Right renal cortex interstitium (tissue), 3 donors: Measurements from ENCODE around the gene NTRK2. TPM values are rescaled to one million over a fixed set of nuclear protein-coding genes. Genes with fewer than 3 reads are reported as not detected.
"Not testable (repeated sequence)": the region's sequence is repeated elsewhere in the genome, so short reads cannot be mapped to it uniquely, and the experiment has no call there.

ENCODE experiments used
- DNase-seq, 3 donors: peaks; one replicate each; pipeline ENCODE4 v3.0.0-alpha.2; 2013; ENCODE audit warnings: low read depth in 3 of 3, low spot score in 2 of 3
- polyA plus RNA-seq, 3 donors: library from polyadenylated mRNA; unstranded; fragments of 120-200 nt; gene quantifications; one replicate each; pipeline ENCODE4 v1.2.1, GENCODE V29; 2013; ENCODE audit not compliant: insufficient read length in 3 of 3

NTRK2 gene
- polyA plus RNA-seq, 3 donors = 99.5 to 132 (median 111) TPM

DNA sequence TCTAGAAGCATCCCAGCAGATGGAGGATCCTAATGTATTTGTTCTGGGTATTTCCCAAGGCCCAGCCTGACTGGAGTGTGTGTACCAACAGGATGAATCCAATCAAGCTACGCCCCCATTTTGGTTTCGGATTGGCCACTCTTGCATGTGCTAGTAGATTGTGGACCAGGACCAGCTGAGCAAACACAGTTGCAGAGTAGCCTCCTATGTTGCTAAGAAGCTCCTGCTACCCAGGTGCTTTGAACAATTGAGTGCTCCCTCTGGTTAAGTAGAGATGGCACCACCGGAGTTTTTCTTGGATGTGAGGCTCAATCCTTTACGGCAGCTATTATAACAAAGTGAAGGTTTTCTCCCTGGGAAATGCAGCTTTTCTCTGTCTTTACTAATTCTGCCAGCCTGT is 204.5 kb downstream of the NTRK2 start:
- no peak for DNase-seq

DNA sequence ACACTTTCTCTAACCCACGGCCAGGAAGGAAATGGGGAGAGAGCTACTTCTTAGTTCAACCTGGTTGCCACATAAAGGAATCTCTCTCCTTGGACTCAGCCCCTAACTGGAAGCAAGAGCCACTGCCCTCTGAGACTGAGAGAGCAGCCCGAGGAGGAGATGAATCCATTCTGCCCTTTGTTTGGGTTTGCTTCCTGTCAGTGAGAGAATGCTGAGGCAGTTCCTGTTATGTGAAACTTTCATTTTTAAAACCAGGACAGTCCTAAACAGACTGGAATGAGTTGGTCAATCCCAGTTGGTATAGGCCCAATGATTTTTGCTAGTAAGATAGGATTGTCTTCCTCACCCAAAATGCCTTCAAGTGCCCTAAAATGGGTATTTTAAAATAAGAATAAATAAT is 205.1 kb downstream of the NTRK2 start:
- no peak for DNase-seq

DNA sequence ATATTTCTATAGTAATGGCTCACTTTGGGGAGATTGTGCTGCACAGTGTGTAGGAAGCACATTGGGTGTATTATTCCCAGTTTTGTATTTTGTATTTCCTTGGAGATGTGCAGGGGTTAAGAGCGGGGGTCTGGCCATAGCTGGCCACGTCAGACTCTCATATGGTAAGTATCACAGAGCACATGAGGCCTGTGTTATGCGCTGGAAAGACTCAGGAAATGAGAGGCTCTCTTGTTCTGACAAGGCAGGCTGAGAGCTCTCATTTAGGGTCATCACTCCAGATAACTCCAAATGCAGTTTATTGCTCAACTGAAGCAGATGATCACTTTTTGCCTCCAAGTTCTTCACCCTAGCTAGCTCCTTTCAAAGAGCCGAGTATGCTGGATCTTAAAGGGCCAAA is 205.7 kb downstream of the NTRK2 start:
- DNase-seq = peak in 1 of 3 donors; percentile 21

DNA sequence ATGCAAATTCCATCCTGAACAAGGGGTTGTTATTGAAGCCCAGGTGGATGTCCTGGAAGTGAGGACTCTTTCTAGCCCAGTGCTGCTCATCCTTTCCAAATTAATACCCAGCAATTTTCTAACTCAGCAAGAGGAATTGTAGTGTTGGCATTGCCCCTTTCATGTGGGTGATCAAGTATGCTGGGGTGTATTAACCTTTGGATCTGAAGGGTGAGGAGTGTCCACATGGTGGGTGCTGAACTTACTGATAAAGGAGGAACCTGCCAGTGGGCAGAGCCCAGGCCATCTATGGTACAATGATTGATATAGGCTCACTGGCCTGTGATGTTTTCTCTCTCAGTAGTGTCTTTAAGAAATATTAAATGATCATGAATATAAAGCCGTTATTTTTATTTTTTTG is 210.1 kb downstream of the NTRK2 start:
- no peak for DNase-seq

DNA sequence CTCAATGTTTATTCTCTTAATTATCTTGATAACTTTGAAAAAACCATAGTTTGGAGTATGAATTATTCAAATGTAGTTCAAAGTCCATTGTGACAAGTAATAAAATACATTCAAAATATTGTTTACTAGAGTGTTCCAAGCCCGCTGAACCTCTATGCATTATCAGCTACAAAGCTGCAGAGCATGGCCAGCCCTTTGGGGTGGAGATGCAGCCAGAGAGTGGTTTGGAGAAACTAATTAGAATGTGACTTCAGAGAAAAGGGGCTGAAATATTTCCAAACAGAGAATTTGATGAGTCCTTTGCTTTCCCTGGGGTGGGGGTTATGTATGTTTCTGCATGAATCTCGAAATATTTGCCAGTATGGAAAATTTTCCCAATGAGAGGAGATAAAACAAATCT is 211.3 kb downstream of the NTRK2 start:
- DNase-seq = no peak

DNA sequence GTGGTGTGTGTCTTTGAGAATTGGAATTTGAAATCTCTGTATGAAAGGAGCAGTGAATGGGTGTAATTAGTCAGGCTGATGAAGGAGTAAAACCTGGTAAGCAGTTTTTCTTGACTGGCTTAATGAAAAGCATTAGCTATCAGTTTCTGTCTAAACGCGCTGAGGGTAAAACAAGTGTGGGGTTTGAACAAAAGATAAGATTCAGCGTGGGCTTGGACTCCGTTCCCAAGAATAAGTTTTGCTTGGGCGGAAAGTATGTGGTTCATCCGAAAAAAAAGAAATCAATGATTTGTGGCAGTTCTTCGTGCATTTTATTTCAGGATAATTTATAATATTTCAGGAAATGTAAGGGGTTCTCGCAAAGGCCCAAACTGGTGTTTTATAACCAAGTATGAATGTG is 217.3 kb downstream of the NTRK2 start:
- no peak for DNase-seq

DNA sequence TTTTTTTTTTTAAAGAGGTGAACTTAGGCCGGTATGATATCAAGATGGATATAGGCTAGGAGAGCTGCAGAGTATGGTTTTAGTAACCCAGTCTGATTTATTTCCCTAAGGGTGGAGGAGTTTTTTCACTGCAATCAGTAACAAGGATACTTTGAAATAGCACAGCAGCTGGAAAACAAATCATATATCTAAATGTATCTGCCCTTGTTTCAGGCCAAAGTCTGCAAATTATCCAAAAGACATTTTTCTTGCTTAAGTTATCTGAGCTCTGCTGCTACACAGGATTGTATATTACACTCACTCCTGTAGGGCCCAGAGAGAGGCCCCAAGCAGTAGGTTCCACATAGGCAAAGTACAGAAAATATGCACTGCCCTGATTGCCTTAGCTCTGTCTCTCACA is 222.4 kb downstream of the NTRK2 start:
- DNase-seq = no peak

DNA sequence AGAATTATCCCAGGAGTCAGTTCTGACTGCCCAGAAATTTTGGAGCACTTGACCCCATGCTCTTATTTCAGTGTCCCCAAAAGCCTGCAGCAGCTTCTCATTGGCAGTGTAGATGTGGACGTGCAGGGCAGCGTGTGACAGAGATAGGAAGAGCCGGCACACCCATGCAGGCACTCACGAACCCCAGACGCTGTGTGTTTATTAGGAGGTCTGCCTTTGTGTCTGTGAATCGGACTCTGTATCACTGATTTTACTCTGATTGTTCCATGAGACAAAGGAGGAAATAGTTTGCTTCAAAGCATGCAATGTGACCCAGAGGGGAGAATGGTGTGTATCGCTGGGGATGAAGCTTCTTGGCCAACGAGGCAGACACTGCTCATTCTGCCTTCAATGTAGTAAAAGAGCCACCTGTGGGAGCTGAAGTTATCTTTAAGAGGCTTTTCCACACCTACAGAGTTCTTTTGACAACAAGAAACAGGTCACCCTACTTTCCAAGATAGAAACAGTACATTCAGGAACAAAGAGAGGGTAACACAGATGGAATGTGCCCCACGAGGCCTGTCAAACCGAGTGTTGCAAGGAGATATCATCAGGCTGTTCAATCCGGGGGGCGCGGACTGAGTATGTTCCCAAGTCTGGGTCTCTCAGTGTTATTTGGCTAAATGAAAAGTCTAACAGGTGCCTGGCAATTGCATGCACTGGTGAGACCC is 224.0 kb downstream of the NTRK2 start:
- DNase-seq = no peak

DNA sequence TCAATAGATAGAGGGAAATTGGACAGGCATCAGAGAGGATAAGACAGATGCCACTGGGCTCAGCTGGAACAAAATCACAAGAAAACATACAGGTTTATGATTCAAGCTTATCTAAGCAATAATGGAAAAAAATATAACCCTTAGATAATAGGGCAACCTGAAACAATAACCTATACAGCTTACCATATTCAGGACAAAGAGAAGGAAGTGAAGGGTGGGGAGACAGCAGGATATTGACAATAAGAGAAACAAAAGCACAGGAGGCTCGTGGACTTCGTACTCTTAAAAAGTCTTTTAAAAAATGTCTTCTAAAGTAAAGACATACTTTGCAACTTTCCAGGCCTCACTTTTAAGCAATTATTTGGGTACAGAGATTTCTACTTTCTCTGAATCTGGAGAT is 225.3 kb downstream of the NTRK2 start:
- DNase-seq = no peak

DNA sequence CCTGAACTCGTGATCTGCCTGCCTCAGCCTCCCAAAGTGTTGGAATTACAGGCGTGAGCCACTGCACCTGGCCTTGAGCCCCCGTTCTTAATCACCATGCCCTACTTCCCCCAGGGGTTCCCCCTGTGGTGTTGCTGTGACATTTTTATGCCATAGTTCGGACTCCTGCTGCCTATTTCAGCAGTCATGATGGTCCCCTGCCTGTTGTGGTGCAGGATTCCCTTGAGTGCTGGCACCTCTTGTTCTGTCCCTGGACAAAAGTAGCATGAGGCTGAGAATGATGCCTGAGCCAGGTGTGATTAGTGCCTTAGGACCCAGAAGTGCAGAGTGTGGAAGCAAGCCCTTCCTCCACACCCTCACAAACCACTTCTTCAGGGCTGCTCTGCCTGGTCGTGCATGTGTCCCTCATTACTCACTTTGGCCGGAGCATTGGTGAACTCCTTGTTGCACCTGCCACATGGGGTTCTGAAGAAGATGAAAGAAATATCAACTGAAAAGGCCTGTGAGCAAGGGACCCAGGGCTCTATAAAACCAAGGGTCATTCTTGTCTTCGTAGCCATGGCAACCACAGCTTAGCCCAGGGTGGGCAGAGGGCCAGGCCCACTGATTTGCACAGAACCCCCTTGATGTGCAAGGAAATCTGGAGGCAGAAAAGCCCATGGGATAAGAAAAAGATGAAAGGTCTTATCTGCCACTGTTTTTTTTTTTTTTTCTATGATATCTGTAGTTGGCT is 228.0 kb downstream of the NTRK2 start:
- no peak for DNase-seq

DNA sequence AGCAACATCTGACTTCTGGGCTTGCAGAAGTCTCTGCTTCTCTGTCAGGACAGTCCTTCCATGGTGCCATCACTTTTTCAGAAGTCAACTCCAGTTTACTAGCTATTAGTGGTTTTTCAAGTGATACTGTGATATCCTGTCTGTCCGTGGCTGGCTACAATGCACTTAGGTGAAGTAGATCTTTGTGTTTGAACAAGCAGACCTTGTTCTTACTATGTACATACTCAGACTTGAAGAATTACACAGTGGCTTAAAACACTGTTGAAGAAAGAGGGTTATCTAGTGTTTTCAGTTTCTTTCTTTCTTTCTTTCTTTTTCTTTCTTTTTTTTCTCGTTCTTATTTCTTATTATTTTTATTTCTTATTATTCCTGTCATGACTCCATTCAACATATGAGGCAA is 228.7 kb downstream of the NTRK2 start:
- DNase-seq = no peak

DNA sequence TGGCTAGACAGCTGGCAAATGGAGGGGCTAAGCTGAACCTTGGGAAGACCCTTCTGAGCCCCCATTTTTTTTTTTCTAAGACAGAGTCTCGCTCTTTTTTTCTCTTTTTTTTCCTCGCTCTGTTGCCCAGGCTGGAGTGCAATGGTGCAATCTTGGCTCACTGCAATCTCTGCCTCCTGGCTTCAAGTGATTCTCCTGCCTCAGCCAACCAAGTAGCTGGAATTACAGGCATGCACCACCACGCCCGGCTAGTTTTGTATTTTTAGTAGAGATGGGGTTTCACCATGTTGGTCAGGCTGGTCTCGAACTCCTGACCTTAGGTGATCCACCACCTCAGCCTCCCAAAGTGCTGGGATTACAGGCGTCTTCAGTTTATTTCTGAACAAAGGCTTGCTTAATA is 229.1 kb downstream of the NTRK2 start:
- not testable (repeated sequence) for DNase-seq

DNA sequence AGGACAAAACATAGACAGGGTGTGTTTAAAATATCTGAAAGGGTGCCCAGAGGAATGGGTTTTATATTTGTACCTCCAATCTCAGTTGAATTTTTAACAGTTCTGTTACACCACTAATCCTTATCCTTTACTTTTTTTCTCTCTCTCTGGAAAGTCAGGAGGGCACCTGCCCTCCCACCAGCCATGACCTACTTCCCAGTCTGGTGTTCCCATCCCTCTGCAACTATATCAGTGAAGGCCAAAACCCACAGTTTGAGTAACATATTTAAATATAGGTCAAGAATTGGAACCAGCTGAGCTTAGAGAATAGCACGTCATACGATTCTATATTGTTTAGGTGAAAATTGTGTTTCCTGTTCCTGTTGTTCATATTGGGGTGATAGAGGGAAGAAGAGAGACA is 229.8 kb downstream of the NTRK2 start:
- no peak for DNase-seq

DNA sequence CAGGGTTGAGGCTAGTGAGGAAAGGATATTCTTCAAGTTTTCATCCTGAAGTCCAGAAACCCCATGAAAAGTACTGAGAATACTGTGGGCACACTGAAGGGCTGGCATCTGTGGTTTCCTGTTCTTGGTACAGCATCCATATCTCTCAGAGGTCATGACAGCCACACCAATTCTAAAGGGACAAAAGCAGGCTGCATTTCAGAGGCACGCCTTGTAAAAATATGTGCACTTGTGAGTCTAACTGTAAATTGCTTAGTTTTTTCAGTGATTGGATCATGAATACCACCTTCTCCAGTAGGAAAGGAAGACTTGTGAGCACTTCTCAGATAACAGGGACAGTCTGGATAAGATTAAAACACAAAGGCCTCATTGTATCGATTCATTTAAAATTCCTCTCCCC is 230.9 kb downstream of the NTRK2 start:
- no peak for DNase-seq

DNA sequence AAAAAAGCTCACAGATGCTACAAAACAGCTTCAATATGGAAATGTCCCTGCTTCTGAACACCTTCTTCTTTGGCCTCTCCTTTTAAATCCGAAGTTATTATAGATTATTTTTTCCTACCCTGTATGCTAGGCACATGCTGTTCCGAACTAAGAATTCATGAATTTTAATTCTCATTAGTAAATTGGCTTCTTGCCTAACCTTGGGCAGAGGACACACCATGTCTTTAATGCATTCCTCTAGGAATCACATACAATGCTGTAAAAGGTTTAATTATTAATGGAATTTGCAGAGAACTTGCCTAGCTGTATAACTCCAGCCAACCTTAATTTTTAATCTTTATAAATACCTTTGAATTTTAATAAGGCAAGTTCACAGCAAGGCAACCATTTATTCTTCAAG is 234.4 kb downstream of the NTRK2 start:
- no peak for DNase-seq

DNA sequence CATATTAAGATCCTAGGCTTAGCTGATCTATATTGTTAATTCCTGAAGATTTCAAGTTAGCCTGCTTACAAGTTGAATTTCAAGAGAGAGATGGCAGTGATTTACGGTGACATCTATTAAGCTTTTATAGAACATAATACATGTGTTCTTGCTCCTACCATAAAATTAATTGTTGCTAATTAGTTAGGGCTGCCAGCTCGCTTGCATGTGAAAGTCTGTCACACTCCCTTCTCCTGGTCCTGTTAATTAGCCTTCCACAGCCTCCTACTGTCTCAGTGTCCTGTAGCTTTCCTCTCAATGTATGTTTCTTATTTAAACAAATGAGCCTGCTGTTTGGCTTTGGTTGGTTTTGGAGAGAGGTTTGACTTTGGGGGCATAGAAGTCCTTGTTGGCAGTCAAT is 247.2 kb downstream of the NTRK2 start:
- DNase-seq = no peak

DNA sequence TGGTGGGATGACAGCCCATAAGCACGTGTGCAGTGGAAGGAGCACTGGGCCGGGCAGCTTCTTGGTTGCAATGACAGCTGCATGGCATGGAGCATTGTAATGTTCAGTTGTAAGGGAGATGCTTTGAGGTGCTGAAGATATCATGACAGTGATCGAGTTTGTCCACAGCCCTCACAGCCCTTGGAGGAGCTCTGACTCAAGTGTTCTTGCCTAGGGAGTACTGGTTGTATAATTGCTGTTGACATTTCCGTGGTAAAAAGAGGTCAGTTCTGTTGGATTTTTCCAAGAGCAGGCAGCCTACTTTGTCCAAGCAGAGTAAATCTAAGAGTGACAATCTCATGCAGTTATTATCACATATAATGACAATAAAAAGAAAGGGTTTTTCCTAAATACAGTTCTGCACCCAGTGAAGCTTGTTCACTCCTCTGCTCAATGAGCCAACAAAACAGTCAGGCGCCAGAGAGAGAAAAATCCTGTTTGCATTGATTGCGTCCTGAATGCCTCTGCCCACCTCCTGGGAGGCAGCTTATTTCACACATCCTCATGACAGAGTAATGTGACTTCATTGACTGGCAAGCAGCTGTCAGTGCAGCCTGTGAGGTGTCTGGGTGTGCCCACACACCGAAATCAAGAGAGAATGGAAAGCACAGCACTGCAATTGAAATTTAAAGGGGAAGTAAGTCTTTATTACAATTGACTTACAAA is 248.0 kb downstream of the NTRK2 start:
- DNase-seq = no peak

DNA sequence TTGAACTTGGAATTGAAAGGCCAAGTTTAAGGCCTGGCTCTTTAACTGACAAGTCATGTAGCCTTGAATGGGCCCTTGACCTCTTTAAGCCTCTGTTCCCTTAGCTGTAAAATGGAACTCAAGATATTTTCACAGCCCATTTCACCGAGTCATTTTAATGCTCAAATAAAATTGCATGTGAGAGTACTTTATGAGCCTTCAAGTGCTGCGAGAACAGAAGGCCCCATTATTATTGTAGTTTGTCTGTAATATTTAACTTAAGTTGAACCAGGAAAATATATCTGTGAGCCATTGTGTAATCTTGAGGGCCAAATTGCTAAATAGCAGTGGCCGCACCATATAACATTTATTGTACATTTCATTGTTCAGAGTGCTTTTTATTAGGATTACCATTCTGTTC is 249.9 kb downstream of the NTRK2 start:
- DNase-seq = no peak

DNA sequence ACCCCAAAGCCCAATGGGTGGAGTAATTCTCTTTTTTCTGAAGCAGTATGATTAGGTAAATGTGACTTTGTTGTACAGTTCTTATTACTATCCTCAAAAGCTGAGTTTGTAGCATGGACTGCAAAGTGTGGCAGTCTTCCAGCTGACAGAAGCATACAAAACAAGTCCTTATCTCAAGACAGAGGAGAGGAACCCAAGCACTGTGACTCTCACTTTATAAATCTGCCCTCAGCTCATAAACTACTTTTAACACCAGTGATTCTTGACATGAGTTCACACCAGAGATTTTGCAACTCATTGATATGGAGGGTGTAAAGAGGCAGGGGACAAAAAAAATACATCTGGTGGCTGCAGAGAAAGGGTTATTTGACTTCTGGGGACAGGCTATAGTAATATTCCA is 251.6 kb downstream of the NTRK2 start:
- no peak for DNase-seq

DNA sequence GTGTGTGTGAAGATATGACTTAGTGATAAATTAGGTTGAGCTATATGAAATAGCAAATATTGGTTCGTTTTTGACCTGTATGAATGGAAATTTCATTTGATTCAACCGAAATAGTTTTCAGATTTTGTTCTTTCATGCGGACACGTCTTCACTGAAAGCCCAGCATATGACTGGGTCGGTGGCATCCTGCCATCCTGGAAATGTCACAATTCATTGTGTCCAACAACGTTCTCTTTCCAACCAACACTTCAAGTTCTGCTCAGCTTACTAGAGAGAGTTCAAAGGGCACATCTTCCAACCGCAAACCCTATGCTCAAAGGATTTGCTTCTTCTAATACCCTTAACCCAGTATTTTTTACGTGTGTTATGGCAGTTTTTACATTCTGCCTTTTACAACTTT is 252.5 kb downstream of the NTRK2 start:
- DNase-seq = no peak

DNA sequence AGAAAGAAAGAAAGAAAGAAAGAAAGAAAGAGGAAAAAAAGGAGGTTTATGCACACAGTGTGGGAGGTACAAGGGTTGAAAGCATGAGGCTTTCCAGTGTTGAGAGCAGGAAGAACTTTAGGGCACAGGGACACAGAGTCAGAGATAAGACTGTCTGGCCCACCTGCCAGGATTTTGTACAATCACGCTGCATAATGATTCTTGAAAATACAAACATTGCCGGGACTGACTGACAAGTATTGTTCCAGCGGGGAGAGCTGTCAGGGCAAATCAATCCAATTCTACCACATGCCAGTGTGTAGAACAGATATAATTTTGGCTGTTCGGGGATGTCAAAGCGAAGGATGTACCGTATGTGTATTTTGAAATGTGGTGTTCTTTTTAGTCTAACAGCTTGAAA is 254.7 kb downstream of the NTRK2 start:
- DNase-seq = no peak
